ENCODE measurements around the gene KCNK5.
A peak's percentile ranks its signal among the peaks of the same experiment; 100 is the strongest.

Gene KCNK5

DNA sequence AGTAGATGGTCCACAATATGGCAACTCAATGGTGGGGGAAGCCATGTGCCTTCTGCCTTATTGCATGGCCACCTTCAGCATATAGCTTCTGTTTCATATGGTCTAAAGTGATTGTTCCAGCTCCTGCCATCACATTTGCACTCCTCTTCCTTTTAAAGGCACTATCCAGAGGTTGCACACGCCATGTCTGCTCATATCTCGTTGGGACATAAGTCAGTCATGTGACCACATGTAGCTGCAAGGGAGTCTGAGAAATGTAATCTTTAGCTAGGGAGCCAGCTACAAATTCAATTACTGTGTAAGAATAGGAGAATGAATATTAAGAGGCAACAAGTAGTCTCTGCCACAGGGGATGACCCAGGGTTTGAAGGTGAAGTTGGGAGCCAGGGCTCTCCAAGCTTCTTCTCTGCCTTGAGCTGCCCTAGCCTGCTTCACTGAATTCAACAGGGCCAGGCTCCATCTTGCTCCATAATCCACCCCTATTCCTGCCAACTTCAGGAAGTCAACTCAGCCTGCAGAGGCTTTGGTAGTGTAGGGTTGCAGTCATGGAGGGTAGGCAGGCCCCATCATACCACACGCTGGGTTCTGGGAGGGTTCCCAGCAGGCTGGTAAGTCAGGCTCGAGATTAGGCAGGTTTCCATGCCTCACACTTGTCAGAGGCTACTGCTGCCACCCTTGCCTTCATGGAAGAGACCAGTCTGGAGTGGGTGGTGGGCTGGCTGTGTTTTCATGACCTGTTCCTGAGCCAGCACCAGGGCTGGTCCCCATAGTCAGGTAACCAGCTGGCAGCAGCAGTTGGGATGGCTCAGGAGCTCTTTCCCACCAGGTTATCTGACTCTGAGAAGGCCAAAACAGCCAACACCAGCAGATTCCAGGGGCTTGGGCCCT, 57.5 kb downstream of the KCNK5 start:
- DNase-seq (ENCODE audit: low spot score): no peak

- no peak for DNase-seq (ENCODE audit: low spot score)
Observed at GRCh38 chr6:39170860-39171259, 58.4 kb downstream of the KCNK5 start.

GRCh38 chr6:39170389-39170788, 58.9 kb downstream of the KCNK5 start:
- DNase-seq (ENCODE audit: low spot score): no peak

DNA sequence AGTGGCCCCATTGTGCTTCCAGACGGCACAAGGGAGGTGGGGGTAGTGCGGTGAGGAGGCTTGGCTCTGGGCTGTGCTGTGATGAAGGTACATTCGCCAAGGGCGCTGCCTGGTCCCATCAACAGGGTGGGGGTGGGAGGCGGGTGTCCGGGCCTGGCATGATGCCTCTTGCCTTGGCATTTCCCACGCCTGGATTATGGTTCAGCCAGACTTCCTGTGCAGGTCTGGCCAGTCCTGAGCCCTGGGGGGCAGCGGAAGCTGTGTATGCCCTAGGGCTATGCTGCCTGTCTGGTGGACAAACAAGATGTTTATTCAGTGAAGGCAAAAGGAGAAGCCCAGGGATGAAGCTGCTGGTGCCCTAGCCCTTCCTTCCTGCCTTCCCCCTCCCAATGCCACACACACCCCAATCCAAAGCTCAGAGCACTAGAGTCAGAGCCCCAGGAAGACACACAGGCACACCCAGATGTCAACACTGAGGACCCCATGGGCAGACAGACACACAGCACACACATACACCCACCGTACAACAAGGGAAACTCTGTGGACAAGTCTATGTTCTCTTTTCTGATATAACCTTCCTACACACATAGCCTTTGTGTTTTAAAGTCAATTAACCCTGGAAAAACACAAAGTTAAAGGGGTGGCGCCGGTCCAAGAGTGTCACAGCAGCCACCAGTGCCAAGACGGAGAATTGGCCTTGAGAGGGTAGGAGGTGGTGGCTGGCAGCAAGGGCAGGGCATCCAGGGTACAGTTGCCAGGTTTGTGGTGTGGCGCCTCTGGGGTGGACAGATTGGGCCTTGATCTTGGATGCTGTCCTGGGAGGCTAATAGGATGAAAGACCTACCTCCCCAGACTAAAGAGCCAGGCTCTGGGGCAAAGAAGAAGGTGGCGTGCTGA, 59.6 kb downstream of the KCNK5 start:
- no peak for DNase-seq (ENCODE audit: low spot score)

DNA sequence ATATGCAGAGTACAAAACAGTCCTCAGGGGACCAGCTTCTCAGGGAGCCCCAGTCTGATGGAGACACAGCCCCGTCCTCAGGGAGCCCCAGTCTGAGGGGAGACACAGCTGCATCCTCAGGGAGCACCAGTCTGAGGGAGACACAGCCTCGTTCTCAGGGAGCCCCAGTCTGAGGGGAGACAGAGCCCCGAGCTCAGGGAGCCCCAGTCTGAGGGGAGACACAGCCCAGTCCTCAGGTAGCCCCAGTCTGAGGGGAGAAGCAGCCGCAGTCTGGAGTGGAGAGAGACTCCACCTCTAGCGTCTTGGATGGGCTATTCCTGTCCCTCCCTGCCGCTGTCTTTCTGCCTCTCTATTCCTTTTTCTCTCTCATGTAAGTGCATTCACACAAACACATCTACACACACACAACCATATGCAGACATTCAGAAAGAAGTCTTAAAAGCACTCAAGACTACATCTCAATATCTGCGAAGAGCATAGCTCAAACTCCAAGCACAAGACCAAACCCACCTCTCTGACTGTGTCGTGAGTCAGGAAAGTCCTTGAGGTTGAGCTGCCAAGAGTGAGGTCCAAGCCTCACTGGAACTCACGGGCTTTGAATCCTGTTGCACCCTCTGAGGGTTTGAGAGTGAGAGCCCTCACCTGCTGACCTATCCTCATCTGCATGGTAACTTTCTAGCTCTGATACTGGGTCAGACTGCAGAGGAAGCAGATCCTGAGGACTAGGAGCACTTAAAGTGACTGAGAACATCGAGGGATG, 61.2 kb downstream of the KCNK5 start:
- DNase-seq (ENCODE audit: low spot score): no peak

DNA sequence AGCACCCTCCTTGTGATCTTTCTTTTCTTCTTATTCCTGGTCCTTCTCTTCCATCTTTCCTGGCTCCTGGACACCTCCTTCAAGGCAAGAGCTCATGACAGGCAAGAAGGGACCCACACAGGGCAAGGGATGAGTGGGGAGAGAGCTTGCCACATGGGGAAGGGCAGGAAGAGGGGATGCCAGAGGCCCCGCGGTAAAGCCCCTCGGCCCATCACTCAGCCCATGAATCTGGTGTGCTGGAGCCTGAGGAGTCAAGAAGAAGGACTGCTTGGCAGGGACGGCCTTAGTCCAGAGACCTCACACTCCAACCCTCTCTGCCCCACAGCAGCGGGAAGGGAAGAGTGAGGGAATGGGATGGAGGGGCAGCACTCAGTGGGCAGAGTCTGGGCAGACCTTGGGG, 62.0 kb downstream of the KCNK5 start:
- no peak for DNase-seq (ENCODE audit: low spot score)

- no peak for DNase-seq (ENCODE audit: low spot score)
Observed at GRCh38 chr6:39166912-39167290, 62.4 kb downstream of the KCNK5 start.

GRCh38 chr6:39166189-39166911, 62.9 kb downstream of the KCNK5 start:
- peak; percentile 89 for DNase-seq (ENCODE audit: low spot score)

GRCh38 chr6:39157511-39157910, 71.8 kb downstream of the KCNK5 start:
- no peak for DNase-seq (ENCODE audit: low spot score)

DNA sequence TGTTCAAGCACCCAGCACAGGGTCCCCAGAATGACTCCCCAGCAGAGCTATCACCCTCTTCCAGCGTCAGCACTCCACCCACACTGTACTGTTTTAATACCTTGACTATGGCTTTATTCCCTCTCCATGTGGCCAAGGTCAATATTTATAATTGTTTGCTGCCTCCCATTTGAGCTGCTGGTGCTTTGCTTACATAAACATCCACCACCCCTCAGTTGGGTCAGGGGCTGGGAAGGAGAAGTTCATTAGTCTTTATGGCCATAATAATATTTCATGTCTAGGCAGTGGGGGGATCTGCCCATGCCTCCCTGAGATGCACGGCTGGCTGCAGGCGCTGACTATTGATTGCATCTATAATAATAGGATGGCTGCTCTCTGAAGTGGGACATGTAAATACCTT, 72.5 kb downstream of the KCNK5 start:
- no peak for DNase-seq (ENCODE audit: low spot score)

- no peak for DNase-seq (ENCODE audit: low spot score)
Observed at GRCh38 chr6:39154705-39155104, 74.6 kb downstream of the KCNK5 start.

DNA sequence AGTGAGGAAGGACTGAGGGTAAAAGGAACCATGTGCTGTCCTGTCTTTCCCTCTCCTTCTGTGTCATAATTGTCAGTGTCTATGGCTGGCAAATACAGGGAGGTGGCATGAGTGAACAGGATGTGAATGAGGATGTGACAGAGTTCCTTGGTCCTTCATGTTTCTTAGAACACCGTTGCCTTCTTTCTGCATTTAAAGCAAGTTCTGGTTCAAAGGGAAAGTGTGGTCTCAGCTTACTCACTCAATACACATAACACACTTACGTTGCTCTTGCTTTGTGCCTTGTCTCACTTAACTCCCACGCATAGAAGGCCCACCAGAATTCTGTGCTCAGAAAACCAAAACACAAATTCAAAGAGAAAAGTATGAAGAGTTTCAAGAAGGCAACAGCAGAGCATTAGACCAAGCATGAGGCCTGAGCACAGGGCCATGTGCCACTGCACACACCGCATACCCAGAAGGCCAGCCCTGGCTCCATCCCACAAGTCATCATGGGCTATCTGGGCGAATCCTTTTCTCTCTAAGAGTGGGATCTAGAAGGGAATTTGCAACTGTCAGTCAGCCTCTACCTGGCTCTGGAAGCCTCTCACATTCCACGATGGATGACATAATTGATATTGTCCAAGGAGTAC, 75.4 kb downstream of the KCNK5 start:
- no peak for DNase-seq (ENCODE audit: low spot score)

DNA sequence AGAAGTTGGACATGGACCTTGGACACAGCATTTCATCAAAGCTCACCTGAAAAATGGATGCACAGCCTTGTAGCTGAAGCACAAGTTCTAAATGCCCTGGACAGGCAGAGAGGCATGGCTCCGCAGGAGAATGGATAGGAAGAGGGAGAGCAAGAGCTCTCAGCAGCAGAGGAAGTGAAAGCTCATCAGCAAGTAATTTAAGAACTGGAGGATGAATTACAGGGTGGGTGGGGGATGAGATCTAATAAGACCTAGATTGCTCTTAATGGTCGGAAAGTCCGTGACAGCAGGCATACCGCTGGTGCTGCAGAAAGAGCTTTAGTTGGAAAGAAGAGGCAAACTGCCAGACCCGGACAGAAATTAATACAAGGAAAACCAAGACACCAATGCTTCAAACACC, 77.0 kb downstream of the KCNK5 start:
- DNase-seq (ENCODE audit: low spot score): no peak

- DNase-seq (ENCODE audit: low spot score): no peak
Observed at GRCh38 chr6:39151211-39151610, 78.1 kb downstream of the KCNK5 start.

GRCh38 chr6:39144481-39145173, 84.6 kb downstream of the KCNK5 start:
- DNase-seq (ENCODE audit: low spot score): no peak

DNA sequence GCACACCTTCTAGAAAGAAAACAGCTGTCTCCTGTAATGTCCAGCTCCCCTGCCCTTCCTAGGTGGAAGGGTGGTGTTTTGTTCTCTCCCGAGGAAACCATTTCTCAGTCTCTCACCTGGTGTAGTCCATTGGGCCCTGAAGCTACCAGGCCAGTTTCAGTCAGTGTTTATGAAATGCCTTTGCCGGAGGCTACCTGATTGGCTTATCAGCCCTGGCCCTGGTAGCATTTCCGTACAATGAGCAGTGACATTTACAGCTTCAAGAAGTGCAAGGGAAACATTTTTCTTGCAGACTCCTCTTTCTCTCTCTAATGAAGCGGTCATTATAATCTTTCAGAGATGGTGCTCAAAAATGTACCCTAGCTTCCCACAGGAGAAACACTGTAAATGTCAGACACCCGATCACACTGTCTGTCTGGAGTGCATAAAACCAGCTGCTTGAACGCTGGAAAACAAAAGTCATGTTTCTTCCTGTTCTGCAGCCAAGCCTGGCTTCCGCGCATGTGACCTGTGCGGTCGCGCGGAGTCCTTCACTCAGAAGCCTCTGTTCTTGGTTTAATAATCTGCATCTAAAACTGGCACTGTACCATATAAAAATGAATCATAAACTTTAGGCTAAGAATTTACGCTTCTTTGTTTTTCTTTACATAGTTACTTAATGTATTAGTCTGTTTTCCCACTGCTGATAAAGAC, 85.9 kb downstream of the KCNK5 start:
- DNase-seq (ENCODE audit: low spot score): no peak

GRCh38 chr6:39140556-39141167, 88.6 kb downstream of the KCNK5 start:
- DNase-seq (ENCODE audit: low spot score): no peak

Measured in Ammon's horn (tissue), 1 donor.